ENCODE measurements around the gene RGS12.

Gene RGS12

DNA sequence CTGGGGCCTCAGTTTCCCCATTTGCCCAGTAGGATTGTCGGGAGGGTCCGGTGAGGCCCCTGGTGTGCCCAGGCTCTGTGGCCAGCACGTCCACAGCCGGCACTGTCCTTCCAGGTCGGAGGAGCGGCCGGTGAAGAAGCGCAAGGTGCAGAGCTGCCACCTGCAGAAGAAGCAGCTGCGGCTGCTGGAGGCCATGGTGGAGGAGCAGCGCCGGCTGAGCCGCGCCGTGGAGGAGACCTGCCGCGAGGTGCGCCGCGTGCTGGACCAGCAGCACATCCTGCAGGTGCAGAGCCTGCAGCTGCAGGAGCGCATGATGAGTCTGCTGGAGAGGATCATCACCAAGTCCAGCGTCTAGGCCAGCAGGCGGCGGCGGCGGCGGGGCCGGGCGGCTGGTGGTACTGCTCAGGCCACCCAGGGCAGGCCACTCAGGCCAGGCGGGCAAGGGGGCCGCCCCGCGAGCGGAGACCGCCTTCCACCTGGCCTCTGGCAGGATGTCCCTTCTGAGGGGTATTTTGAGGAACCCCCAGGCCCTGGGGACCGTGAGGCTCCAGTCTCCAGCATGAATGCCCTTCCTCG lies 37.1 kb upstream of the RGS12 start:
- no peak for DNase-seq (ENCODE audit: low read depth)

GRCh38 chr4:3256230-3257102 lies 36.4 kb upstream of the RGS12 start:
- no peak for DNase-seq (ENCODE audit: low read depth)

DNA sequence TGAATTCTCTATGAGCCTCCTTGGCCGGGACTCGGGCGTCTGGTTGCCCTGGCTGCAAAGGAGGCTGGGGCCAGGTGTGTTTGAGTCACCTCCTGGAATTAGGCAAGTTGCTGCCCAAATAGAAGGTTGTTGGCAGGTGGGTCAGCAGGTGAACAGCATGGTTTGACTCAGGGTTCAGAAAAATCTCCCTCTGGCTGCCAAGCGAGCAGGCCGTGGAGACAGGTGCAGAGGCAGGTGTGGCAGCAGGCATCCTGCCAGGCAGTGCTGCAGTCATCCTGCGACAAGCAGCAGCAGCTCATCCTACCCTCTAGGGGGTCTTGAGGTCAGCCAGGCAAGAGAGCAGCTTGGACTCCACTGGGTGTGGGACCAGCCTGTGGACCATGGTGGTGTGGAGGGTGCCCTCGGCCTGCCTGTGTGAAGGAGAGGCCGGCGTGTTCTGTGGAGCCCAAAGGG lies 35.7 kb upstream of the RGS12 start:
- DNase-seq (ENCODE audit: low read depth) = no peak

DNA sequence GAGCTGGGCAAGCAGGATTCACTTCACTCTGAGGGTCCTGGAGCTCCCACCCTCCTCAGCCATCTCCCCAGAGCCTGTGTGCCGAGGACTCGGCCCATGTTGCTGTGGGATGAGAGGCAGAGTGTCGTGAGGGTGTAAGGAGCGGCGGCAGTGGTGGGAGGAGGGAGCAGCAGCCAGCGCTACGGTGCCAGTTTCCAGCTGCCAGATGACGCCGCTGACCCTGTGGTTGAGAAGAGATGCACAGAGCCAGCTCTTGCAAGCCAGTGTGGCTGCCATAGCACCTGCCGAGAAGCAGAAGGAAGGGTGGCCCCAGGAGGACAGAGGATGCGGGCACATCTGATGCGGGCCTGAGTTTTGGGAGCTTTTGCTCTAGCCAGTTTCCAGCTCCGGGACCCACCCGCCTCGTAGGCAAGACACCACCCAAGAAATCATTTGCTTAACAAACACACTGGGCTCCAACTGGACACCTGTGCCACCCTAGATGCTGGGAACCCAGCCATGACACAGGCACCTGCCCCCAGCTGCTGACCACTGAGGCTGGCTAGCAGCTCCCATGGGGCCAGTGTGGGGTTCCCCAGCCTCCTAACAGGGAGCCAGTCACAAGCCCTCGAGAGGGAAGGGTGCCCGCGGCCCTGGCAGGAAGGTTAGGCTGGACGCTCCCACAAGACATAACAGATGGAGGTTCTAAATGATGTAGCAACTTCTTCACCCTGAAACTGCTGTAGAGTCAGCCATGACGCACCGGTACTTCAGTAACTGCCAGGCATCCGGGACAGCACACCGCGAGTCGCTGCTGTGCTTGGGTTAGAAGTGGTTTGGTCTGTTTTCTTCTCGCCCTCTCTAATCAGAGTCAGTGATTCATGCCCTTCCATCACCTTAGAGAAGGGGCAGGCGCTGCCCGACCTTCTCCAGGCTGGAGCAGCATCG lies 35.0 kb upstream of the RGS12 start:
- DNase-seq (ENCODE audit: low read depth) = no peak

DNA sequence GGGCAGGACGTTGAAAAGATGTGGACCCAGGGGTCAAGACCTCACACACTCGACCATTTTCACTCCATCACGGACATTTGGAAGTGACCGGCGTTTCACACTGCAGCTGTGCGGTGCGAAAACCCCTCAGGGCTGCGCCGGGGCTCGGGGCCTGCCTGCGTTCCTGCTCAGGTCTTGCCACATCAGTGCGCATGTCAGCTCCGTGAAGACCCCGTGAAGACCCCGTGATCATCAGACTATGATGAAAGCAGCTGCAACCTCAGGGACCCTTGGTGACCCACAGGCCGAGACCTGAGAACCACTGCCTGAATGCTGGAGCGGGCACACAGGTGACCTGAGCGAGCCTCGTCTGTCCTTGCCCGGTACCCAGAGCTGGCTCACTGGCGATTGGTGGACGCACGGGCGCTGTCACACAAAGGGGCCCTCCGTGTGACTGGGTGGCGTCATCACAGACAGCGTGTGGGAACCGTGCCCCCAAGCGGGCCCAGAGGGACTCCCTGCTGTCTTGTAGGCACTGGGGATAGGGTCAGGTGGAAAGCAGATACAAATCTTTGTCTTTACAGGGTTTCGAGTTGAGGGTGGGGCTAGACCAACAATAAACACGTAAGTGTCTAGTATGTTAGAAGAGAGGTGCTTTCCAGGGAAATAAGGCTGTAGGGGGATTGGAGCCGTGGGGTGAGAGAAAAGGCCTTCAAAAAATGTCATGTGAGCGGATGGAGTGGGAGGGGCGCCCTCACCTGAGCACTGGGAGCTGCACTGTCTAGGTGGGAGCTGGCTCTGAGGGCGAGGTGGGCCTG lies 31.2 kb upstream of the RGS12 start:
- DNase-seq (ENCODE audit: low read depth) = no peak

GRCh38 chr4:3262208-3263052 lies 30.4 kb upstream of the RGS12 start:
- no peak for DNase-seq (ENCODE audit: low read depth)

DNA sequence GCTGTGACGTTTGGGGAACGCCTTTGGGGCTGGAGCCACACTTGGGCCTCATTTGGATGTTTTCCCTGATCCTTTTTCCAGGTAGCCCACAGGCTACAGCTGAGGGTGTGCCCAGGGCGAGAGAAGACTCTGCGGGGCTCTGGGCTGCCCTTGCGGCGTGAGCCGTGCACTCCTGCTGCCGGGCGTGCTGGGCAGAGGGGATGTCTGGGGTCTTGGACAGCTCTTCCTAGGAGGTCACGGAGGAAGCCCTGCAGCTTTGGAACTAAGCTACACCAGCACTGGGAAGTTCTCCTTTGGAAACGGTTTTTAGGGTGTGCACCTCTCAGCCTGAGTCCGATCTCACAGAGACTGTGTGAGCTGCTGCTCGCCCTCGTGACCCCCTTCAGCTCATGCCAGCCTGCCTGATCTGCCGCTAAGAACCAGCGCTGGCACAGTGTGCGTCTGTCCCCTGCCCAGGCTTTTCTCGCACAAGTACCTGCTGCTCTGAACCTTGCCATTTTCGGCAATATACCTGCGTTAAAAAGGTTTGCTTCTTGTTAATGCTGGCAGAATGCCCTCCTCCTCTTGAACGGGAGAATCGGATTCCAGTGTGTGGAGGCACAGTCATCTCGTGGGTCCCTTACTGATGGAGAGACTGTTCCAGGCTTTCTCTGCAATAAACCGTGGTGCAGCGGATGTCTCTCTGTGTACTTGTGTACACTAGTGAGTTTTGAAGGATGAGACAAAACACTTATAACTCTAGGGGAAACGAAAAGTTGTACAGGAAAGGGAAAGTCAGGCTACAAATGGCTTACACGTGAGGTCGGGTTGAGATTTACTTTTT lies 29.6 kb upstream of the RGS12 start:
- DNase-seq (ENCODE audit: low read depth) = no peak

DNA sequence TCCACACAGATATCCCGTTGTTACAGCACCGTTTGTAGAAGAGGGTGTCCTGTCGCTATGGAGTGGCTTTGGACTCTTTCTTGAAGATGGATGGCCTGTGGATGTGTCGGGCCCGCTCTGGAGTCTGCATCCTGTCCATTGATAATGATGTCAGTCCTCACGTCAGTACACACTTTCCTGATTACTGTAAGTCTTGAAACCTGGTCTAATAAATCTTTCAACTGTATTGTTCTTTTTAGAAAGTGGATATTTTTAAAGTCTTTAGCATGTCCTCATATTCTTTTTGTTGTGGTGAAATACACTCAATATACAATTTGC lies 29.0 kb upstream of the RGS12 start:
- DNase-seq (ENCODE audit: low read depth) = no peak

GRCh38 chr4:3266076-3266475 lies 26.7 kb upstream of the RGS12 start:
- DNase-seq (ENCODE audit: low read depth) = no peak

GRCh38 chr4:3267576-3268394 lies 25.0 kb upstream of the RGS12 start:
- DNase-seq (ENCODE audit: low read depth) = no peak

- no peak for DNase-seq (ENCODE audit: low read depth)
Measured at GRCh38 chr4:3268395-3269104, 24.3 kb upstream of the RGS12 start.

DNA sequence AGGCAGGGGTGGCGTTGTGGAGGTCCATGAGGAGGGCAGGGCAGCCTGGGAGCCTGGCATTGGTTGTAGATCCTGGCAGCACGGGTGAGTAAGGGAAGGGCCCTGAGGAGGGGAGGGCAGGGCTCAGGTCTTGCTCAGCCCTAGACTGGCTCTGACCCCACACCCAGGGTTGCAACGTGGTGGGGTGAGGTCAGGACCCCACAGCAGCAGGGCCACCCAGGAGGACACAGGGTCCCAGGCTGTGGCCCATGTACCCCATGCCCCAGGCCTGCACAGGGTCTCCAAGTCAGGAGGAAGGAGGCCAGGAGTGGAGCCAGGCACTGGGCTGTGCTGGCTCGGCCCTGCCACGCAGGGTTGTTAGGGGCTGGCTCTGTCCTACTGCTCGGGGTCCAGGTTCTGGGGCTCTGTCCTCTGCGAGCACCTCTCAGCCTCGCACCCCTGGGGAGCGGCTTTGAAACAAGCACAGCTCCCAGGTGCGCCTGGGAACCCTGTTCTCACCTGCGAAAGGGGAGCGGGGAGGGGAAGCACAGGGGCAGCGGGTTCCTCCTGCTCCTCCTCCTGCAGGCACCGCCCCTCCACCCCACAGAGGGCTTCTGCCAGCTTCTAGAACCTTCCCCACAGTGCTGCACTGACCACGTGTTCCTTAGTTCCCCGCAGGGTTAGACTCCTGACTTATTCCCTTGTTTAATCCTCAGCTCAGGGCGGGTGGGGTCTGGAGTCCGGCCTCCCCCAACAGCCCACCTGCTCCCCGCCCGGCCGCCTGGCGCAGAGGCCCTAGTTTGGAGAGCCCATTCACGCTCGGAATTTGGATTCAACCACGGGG lies 23.5 kb upstream of the RGS12 start:
- DNase-seq (ENCODE audit: low read depth) = no peak

GRCh38 chr4:3269991-3270611 lies 22.7 kb upstream of the RGS12 start:
- DNase-seq (ENCODE audit: low read depth) = no peak

GRCh38 chr4:3271131-3271530 lies 21.7 kb upstream of the RGS12 start:
- no peak for DNase-seq (ENCODE audit: low read depth)

GRCh38 chr4:3276986-3277385 lies 15.8 kb upstream of the RGS12 start:
- no peak for DNase-seq (ENCODE audit: low read depth)

DNA sequence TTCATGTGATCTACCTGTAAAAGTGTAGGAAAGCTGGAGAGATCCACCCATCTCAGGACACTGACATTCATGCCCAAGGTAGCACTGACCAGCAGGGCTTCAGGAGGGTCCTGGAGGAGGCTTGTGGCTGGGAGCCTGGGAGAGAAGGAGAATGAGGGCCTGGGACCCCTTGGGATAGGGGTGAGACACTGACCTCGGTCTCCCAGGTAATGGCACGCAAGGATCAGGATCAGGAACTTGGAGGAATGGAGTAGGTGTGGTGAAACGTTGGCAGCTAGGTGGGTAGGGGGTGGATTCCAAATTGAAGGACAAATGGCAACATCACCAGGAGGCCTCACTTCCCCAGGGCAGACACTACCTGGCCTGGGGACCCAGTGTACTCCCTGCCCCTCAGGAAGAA lies 12.4 kb upstream of the RGS12 start:
- DNase-seq (ENCODE audit: low read depth) = no peak

DNA sequence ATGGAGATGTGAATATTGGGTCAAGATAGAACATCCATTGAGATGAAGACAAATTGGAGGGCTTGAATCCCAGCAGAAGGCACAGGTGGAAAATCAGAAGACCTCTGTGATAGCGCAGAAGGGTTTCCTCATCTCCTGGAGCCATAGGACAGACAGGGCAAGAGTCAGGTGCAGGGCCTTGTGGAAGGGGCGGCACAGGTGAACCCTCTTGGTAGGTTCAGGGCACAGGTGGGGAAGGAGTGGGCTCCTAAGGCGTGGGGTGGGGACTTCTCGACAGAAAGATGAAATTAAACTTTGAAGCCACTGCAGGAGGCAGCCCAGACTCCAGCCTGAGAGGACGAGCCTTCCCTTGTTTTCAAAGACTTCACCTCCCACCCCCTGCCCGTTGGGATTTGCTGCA lies 9.3 kb upstream of the RGS12 start:
- DNase-seq (ENCODE audit: low read depth) = no peak

Data from fibroblast of the conjunctiva (primary cell).